Measurements from ENCODE around the gene STRN.

STRN gene

GRCh38 chr2:36971990-36972389, 5.7 kb upstream of the STRN start:
- no peak for TF ChIP-seq GABPA (IDR thresholded peaks at IDR 0.05; ENCODE audit: low read depth)
- no peak overlapping the region for H3K27ac ChIP-seq (replicated peaks)
- H3K4me3 ChIP-seq (replicated peaks; ENCODE audit: insufficient read depth, low read length) = no peak overlapping the region
- DNase-seq (ENCODE audit: low read depth in 1 of 2, low spot score in 1 of 2) = no peak
- no peaks in the 10 kb centered on the region for H3K27me3 ChIP-seq (ENCODE audit: insufficient read depth, poor library complexity, severe bottlenecking)

DNA sequence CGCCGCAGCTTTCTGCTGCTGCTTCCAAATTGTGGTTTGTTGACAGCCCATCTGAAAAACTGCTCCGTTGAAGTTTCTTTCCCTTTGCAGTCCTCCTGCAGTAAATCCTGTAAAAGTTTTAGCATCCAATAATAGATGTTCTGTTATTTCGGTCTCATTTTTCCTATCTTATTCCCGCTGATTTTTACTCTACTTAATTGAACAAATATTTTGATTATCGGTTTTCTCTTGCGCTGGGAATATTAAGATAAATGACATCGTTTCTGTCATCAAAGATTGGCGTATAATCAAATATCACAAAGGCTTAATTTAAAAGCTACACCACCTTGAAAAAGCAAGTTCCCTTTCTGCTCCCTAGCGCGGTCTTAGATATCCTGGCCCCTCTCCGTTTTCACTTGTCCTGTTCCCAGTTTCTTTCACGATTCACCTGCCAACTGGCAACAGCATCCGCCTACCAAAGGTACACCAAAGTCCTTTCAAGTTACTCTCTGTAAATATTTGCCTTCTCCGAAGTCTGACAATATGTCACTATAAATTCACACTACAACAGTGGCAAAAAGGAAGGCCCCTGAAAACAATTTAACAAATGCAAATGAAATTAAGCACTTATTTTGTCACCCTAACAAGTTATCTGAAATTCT, 1.0 kb upstream of the STRN start:
- no peaks in the 10 kb centered on the region for H3K27me3 ChIP-seq (ENCODE audit: insufficient read depth, poor library complexity, severe bottlenecking)
- H3K27ac ChIP-seq (replicated peaks) = peak overlapping the region; percentile 87
- no peak for TF ChIP-seq POLR2AphosphoS5 (IDR thresholded peaks at IDR 0.05; ENCODE audit: low read depth)
- TF ChIP-seq, protein P1, sequence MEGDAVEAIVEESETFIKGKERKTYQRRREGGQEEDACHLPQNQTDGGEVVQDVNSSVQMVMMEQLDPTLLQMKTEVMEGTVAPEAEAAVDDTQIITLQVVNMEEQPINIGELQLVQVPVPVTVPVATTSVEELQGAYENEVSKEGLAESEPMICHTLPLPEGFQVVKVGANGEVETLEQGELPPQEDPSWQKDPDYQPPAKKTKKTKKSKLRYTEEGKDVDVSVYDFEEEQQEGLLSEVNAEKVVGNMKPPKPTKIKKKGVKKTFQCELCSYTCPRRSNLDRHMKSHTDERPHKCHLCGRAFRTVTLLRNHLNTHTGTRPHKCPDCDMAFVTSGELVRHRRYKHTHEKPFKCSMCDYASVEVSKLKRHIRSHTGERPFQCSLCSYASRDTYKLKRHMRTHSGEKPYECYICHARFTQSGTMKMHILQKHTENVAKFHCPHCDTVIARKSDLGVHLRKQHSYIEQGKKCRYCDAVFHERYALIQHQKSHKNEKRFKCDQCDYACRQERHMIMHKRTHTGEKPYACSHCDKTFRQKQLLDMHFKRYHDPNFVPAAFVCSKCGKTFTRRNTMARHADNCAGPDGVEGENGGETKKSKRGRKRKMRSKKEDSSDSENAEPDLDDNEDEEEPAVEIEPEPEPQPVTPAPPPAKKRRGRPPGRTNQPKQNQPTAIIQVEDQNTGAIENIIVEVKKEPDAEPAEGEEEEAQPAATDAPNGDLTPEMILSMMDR (IDR thresholded peaks at IDR 0.05; ENCODE audit: insufficient read depth, low read length) = no peak
- no peak for TF ChIP-seq GABPA (IDR thresholded peaks at IDR 0.05; ENCODE audit: low read depth)
- no peak for TF ChIP-seq SPI1 (IDR thresholded peaks at IDR 0.05; ENCODE audit: borderline replicate concordance, low read depth)
- no peak for TF ChIP-seq REST (IDR thresholded peaks at IDR 0.05; ENCODE audit: insufficient replicate concordance, low read depth)
- no peak for DNase-seq (ENCODE audit: low read depth in 1 of 2, low spot score in 1 of 2)
- peak overlapping the region; percentile 59 for H3K4me3 ChIP-seq (replicated peaks; ENCODE audit: insufficient read depth, low read length)

DNA sequence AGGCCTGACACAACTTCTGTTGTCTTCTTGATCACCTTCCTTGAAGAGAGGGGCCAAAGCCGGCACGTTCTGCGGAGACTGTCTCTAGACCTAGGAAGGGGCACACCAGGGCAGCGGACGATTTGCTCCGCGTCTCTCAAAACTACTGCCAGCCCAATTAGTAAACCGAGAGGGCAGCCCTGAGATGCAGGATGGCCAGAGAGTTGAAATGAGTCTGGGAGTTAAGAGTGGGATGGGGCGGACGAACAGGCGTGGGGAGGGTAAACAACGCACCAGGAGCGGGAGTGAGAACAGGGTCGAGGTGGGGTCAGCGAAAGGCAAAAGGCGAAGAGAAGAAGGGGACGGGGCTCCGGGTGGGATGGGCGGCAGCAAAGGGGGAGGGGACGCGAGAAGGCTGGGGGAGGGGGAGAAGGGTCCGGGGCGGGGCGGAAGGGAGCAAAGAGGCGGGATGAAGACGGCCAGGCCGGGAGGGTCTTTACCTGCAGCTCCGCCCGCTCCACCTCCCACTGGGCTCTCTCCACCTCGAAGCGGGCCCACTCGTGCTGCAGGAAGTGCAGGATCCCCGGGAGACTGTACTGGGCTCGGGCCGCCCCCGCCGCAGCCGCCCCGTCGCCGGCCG, 476 bp downstream of the STRN start:
- Histone ChIP-seq H3K27ac (replicated peaks) (peak overlapping the region; percentile 48), H3K4me3 (replicated peaks; ENCODE audit: insufficient read depth, low read length) (peak overlapping the region; percentile 67), H3K27me3 (ENCODE audit: insufficient read depth, poor library complexity, severe bottlenecking) (no peaks in the 10 kb centered on the region)
- DNase-seq (ENCODE audit: low read depth in 1 of 2, low spot score in 1 of 2) = peak in 1 of 2 experiments; percentile 28
- TF ChIP-seq POLR2AphosphoS5 (IDR thresholded peaks at IDR 0.05; ENCODE audit: low read depth) = no peak
- TF ChIP-seq GABPA (IDR thresholded peaks at IDR 0.05; ENCODE audit: low read depth) = no peak
- TF ChIP-seq, protein P1 (IDR thresholded peaks at IDR 0.05; ENCODE audit: insufficient read depth, low read length) = no peak
- no peak for TF ChIP-seq REST (IDR thresholded peaks at IDR 0.05; ENCODE audit: insufficient replicate concordance, low read depth)
- TF ChIP-seq SPI1 (IDR thresholded peaks at IDR 0.05; ENCODE audit: borderline replicate concordance, low read depth) = no peak

DNA sequence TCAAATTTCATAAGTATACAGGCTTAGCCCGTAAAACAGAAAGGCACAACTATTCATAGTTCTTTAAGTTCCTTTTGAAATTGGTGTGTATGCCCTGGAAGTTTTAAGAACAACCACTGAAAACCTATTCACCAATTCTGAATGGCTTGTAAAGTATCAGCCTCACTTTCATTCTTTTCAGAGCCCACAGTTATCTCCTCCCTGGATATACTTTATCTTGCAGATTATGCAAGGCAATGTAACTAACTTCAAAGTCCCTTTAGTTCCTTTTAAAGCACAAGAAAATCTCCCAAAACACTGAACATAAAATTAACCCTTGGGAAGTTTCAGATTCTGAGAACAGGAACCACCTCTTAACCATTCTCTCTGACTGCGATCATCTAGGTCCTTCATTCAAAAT, 1.1 kb downstream of the STRN start:
- peak overlapping the region; percentile 10; the same call in 1 of the 2 replicates for H3K27ac ChIP-seq (replicated peaks)
- no peak for DNase-seq (ENCODE audit: low read depth in 1 of 2, low spot score in 1 of 2)
- H3K4me3 ChIP-seq (replicated peaks; ENCODE audit: insufficient read depth, low read length) = peak overlapping the region; percentile 67
- no peak for TF ChIP-seq POLR2AphosphoS5 (IDR thresholded peaks at IDR 0.05; ENCODE audit: low read depth)
- TF ChIP-seq SPI1 (IDR thresholded peaks at IDR 0.05; ENCODE audit: borderline replicate concordance, low read depth) = no peak
- no peak for TF ChIP-seq GABPA (IDR thresholded peaks at IDR 0.05; ENCODE audit: low read depth)
- no peak for TF ChIP-seq REST (IDR thresholded peaks at IDR 0.05; ENCODE audit: insufficient replicate concordance, low read depth)
- TF ChIP-seq, protein P1 (IDR thresholded peaks at IDR 0.05; ENCODE audit: insufficient read depth, low read length) = no peak
- no peaks in the 10 kb centered on the region for H3K27me3 ChIP-seq (ENCODE audit: insufficient read depth, poor library complexity, severe bottlenecking)

All from HL-60 (cell line).